ENCODE measurements around the gene PPP1R37. TPM values are rescaled to one million over a fixed set of nuclear protein-coding genes. Genes with fewer than 3 reads are reported as not detected.

PPP1R37 gene
- total and polyA plus RNA-seq, 2 of the 8 experiments (the other 6 are each of a cell fraction or from before 2014, with no cell fraction given) = 14.6 to 25.7 TPM

GRCh38 chr19:45184115-45184514 lies 91.1 kb downstream of the PPP1R37 start:
- Histone ChIP-seq H3K79me1 (ENCODE audit: low read depth, low read length) (peaks cover 2% of the 10 kb centered on the region; the same call in 1 of the 2 replicates), H2BK5ac (ENCODE audit: low read depth, low read length) (no peak overlapping the region), H4K20me1 (replicated peaks in 1 of 2; ENCODE audit: control insufficient read depth in 1 of 2, insufficient read depth in 2 of 2, low read length in 2 of 2) (peaks cover 2% of the 10 kb centered on the region in 2 experiments), H3K27me3 (replicated peaks in 1 of 4; ENCODE audit: control insufficient read depth in 3 of 4, extremely low read depth in 1 of 4, insufficient read depth in 3 of 4, low read length in 3 of 4) (no peaks in the 10 kb centered on the region; a peak in 1 of 7 replicates), H2AK5ac (ENCODE audit: low read depth, low read length) (no peak overlapping the region), H3K9ac (replicated peaks in 1 of 4; ENCODE audit: extremely low read depth in 1 of 4, low read depth in 3 of 4, low read length in 3 of 4) (no peak overlapping the region), H3K56ac (replicated peaks; ENCODE audit: insufficient read length, low read depth, low read length) (no peak overlapping the region), H3K4me1 (replicated peaks in 1 of 4; ENCODE audit: control insufficient read depth in 3 of 4, insufficient read depth in 4 of 4, low read length in 3 of 4) (peaks cover 0 to 8% (median 2%) of the 10 kb centered on the region in 4 experiments; a peak in 4 of 7 replicates), H3K18ac (ENCODE audit: extremely low read depth, low read length) (no peak overlapping the region), H4K5ac (ENCODE audit: insufficient read length, low read depth, low read length) (no peak overlapping the region), H3K9me3 (ENCODE audit: insufficient read depth in 2 of 2, low read depth in 1 of 2, low read length in 1 of 2) (no peaks in the 10 kb centered on the region), H3K23me2 (ENCODE audit: low read depth, low read length) (peaks cover 7% of the 10 kb centered on the region), H3K79me2 (ENCODE audit: control insufficient read depth in 1 of 2, insufficient read depth in 2 of 2, low read length in 2 of 2) (peaks cover 0 to 6% of the 10 kb centered on the region in 2 experiments; a peak in 1 of 4 replicates), H2BK12ac (ENCODE audit: low read depth, low read length) (no peak overlapping the region), H4K91ac (replicated peaks; ENCODE audit: insufficient read length, low read length) (no peak overlapping the region), H2BK120ac (replicated peaks; ENCODE audit: low read depth, low read length) (no peak overlapping the region), H3K4me2 (ENCODE audit: insufficient read depth in 1 of 2, low read depth in 2 of 2, low read length in 2 of 2) (no peak overlapping the region), H2BK20ac (ENCODE audit: low read length) (no peak overlapping the region), H3K4me3 (ENCODE audit: extremely low read depth in 1 of 4, insufficient read depth in 2 of 4, low read depth in 3 of 4, low read length in 4 of 4) (no peak overlapping the region), H3K14ac (ENCODE audit: insufficient read length) (no peak overlapping the region), H3K23ac (ENCODE audit: insufficient read length) (no peak overlapping the region), H2BK15ac (ENCODE audit: low read length) (no peak overlapping the region), H2AFZ (ENCODE audit: low read length) (no peak overlapping the region), H4K8ac (ENCODE audit: extremely low read depth, insufficient read depth, low read length) (no peak overlapping the region), H3K4ac (replicated peaks; ENCODE audit: insufficient read length, low read depth, low read length) (no peak overlapping the region), H3K27ac (ENCODE audit: low read depth, low read length) (no peak overlapping the region), H3K36me3 (ENCODE audit: control insufficient read depth in 2 of 4, insufficient read depth in 4 of 4, low read length in 3 of 4) (no peaks in the 10 kb centered on the region)
- FAIRE-seq = no peak
- 80% methylated on average over 5 of the region's 5 CpGs; no CpG with 5 or more reads in 1 of the 2 experiments for WGBS, 2 experiments (ENCODE audit: extremely low coverage in 1 of 2, insufficient coverage in 1 of 2, insufficient read length in 1 of 2, insufficient replicate concordance in 2 of 2, low coverage in 1 of 2, low lambda C conversion rate in 2 of 2, missing lambda C conversion rate in 1 of 2)
- ChIA-PET CTCF (ENCODE audit: partially characterized antibody) (interaction anchor here (8.1 kb wide), 1 partner anchor 19 kb away, joined by 54 read pairs; no protein-coding TSS in a partner anchor), POLR2A (ENCODE audit: partially characterized antibody) (interaction anchor here (0.6 to 1.6 kb wide), 3 partner anchors 104 to 680 kb away, joined by 3 to 4 read pairs (median 3); partner anchors contain the start of gene FOXA3)
- DNase-seq (ENCODE audit: low read depth in 1 of 2, low spot score in 2 of 2) = no peak
- TF ChIP-seq EGR1 (IDR thresholded peaks at IDR 0.05; ENCODE audit: borderline replicate concordance, low read depth, low read length) (no peak), SP1 (IDR thresholded peaks at IDR 0.05; ENCODE audit: low read depth, low read length) (no peak), KDM5A (IDR thresholded peaks at IDR 0.05; ENCODE audit: low read length) (no peak), CREB1 (IDR thresholded peaks at IDR 0.05) (no peak), RBBP5 (IDR thresholded peaks at IDR 0.05; ENCODE audit: borderline replicate concordance, low read depth, low read length) (no peak), TCF12 (IDR thresholded peaks at IDR 0.05; ENCODE audit: low read depth, low read length) (no peak), RAD21 (IDR thresholded peaks at IDR 0.05 in 1 of 2, conservative IDR thresholded peaks at IDR 0.05 in 1 of 2; ENCODE audit: low read depth in 2 of 2, low read length in 2 of 2) (no peak), SIRT6 (IDR thresholded peaks at IDR 0.05; ENCODE audit: low read length) (no peak), PHF8 (conservative IDR thresholded peaks at IDR 0.05; ENCODE audit: low read depth, low read length) (no peak), ATF3 (IDR thresholded peaks at IDR 0.05; ENCODE audit: insufficient read depth, low read depth, low read length) (no peak), ATF2 (IDR thresholded peaks at IDR 0.05; ENCODE audit: low read length) (no peak), JUN (IDR thresholded peaks at IDR 0.05; ENCODE audit: low read depth, low read length) (no peak)
